ENCODE measurements around the gene DEFB108B.
"Not testable (repeated sequence)": the region's sequence is repeated elsewhere in the genome, so short reads cannot be mapped to it uniquely, and the experiment has no call there.

Gene DEFB108B

GRCh38 chr11:71813481-71814355 is 19.3 kb upstream of the DEFB108B start:
- peak; percentile 88 for DNase-seq (ENCODE audit: low read depth, low spot score)

GRCh38 chr11:71821539-71821938 is 11.5 kb upstream of the DEFB108B start:
- not testable (repeated sequence) for DNase-seq (ENCODE audit: low read depth, low spot score)

GRCh38 chr11:71829247-71829646 is 3.8 kb upstream of the DEFB108B start:
- not testable (repeated sequence) for DNase-seq (ENCODE audit: low read depth, low spot score)

- DNase-seq (ENCODE audit: low read depth, low spot score) = not testable (repeated sequence)
These were observed 3.3 kb upstream of the DEFB108B start for GRCh38 chr11:71829686-71830085.

GRCh38 chr11:71842720-71843119 is 9.7 kb downstream of the DEFB108B start:
- DNase-seq (ENCODE audit: low read depth, low spot score) = peak; percentile 45

GRCh38 chr11:71843355-71843754 is 10.4 kb downstream of the DEFB108B start:
- DNase-seq (ENCODE audit: low read depth, low spot score) = not testable (repeated sequence)

- peak; percentile 61 for DNase-seq (ENCODE audit: low read depth, low spot score)
These were observed 10.9 kb downstream of the DEFB108B start for GRCh38 chr11:71843858-71844257.

GRCh38 chr11:71853895-71854294 is 20.9 kb downstream of the DEFB108B start:
- DNase-seq (ENCODE audit: low read depth, low spot score) = not testable (repeated sequence)

- not testable (repeated sequence) for DNase-seq (ENCODE audit: low read depth, low spot score)
These were observed 22.9 kb downstream of the DEFB108B start for GRCh38 chr11:71855880-71856279.

- not testable (repeated sequence) for DNase-seq (ENCODE audit: low read depth, low spot score)
These were observed 27.8 kb downstream of the DEFB108B start for GRCh38 chr11:71860835-71861234.

- peak; percentile 78 for DNase-seq (ENCODE audit: low read depth, low spot score)
These were observed 31.1 kb downstream of the DEFB108B start for GRCh38 chr11:71863978-71864627.

- peak; percentile 10 for DNase-seq (ENCODE audit: low read depth, low spot score)
These were observed 34.2 kb downstream of the DEFB108B start for GRCh38 chr11:71867209-71867608.

- not testable (repeated sequence) for DNase-seq (ENCODE audit: low read depth, low spot score)
These were observed 36.9 kb downstream of the DEFB108B start for GRCh38 chr11:71869931-71870330.

GRCh38 chr11:71870661-71871060 is 37.7 kb downstream of the DEFB108B start:
- not testable (repeated sequence) for DNase-seq (ENCODE audit: low read depth, low spot score)

GRCh38 chr11:71876262-71876661 is 43.3 kb downstream of the DEFB108B start:
- not testable (repeated sequence) for DNase-seq (ENCODE audit: low read depth, low spot score)

- DNase-seq (ENCODE audit: low read depth, low spot score) = not testable (repeated sequence)
These were observed 45.1 kb downstream of the DEFB108B start, which contains the start of gene DEFB131B for GRCh38 chr11:71878059-71878458. TSS of gene DEFB131B (plus strand) at chr11:71878453. CDS start at chr11:71878453, 0 bp downstream.

GRCh38 chr11:71885806-71886205 is 52.8 kb downstream of the DEFB108B start:
- not testable (repeated sequence) for DNase-seq (ENCODE audit: low read depth, low spot score)
